ENCODE results near the gene SHC3.

The SHC3 gene

GRCh38 chr9:89183146-89183545, 4.5 kb upstream of the SHC3 start:
- DNase-seq = no peak

DNA sequence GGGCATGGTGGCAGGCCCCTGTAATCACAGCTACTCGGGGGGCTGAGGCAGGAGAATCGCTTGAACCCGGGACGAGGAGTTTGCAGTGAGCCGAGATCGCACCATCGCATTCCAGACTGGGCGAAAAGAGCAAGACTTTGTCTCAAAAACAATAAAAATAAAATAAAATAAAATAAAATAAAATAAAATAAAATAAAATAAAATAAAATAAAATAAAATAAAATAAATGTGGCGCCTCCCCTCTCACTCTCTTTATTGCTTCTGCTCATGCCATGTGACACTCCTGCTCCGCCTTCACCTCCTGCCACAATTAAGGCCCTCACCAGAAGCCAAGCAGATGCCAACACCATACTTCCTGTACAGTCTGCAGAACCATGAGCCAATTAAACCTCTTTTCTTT, 3.8 kb upstream of the SHC3 start:
- DNase-seq = no peak

GRCh38 chr9:89179895-89180734, 1.5 kb upstream of the SHC3 start:
- no peak for DNase-seq

GRCh38 chr9:89179540-89179894, 899 bp upstream of the SHC3 start:
- no peak for DNase-seq

- no peak for DNase-seq
Measured at GRCh38 chr9:89178830-89179539, 367 bp upstream of the SHC3 start.

DNA sequence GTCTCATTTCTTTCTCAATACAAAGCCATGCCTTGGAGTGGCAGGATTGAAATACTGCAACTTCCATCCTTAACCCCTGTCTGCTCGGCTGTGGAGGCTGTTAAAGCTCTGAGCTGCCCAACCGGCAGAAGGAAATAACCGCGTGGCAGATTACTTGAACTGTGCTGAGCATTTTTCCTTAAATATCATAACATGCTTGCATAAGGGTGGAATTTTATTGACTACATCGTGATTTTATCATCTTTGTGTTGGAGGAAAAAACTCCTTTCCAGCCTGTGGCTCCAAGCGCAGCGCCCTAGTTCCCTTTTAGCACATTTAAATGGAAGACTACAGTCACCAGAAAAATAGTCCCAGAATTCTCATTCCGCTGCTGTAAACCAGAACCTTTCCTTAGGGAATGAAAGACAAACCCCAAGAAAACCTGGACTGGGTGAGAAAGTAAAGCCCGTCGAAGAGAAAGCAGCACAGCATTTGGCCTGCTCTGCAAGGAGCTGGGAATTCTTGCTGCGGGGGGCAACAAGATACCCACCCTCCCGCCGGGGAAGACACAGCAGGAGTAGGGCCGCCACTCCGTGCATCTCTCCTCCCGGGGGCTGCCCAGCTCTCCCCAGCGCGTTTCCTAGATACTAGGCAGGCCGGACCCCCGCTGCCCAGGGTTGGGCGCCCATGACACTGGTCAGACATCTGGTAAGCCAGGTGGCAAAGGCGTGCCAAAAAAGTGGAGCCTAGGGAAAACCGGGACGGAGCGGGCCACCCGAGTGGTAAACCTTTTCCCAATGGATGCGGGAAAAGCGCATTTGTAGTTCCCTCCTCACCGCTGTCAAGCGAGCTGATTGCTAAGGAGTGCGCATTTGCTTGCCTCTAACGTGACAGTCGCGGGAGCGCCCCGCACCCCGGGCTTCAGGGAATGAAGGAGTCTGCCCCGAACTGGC, 1.3 kb downstream of the SHC3 start:
- DNase-seq = no peak

- DNase-seq = no peak
Measured at GRCh38 chr9:89175828-89176261, 2.8 kb downstream of the SHC3 start.

GRCh38 chr9:89174291-89174690, 4.3 kb downstream of the SHC3 start:
- DNase-seq = no peak

GRCh38 chr9:89173072-89173471, 5.5 kb downstream of the SHC3 start:
- no peak for DNase-seq

GRCh38 chr9:89172398-89172797, 6.2 kb downstream of the SHC3 start:
- DNase-seq = no peak

DNA sequence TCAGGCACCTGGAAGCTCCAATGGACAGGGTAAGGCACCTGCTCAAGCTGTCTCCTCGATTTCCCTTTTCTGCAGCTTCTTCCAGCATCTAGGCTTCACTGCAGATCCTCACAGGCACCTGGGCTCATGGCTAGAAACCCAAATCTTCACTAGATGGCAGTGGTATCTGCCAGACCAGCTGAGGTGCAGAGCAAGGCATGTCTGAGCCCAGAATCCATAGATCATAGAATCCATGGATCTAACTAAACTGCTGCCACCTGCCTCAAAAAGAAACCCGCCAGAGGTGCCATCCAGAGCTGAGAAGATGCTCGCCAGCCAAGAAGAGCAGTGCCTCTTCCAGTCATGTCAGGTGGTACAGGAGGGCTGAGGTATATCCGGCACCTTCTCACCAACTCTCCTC, 6.9 kb downstream of the SHC3 start:
- DNase-seq = no peak

GRCh38 chr9:89171231-89171630, 7.4 kb downstream of the SHC3 start:
- DNase-seq = no peak

- DNase-seq = no peak
Measured at GRCh38 chr9:89168901-89169813, 9.5 kb downstream of the SHC3 start.

GRCh38 chr9:89167788-89168187, 10.8 kb downstream of the SHC3 start:
- no peak for DNase-seq

- no peak for DNase-seq
Measured at GRCh38 chr9:89166852-89167251, 11.8 kb downstream of the SHC3 start.

GRCh38 chr9:89165880-89166279, 12.7 kb downstream of the SHC3 start:
- no peak for DNase-seq

- DNase-seq = no peak
Measured at GRCh38 chr9:89165341-89165740, 13.3 kb downstream of the SHC3 start.

- no peak for DNase-seq
Measured at GRCh38 chr9:89161221-89161620, 17.4 kb downstream of the SHC3 start.

GRCh38 chr9:89160806-89161205, 17.8 kb downstream of the SHC3 start:
- DNase-seq = no peak

- DNase-seq = no peak
Measured at GRCh38 chr9:89154651-89155336, 23.8 kb downstream of the SHC3 start.

DNA sequence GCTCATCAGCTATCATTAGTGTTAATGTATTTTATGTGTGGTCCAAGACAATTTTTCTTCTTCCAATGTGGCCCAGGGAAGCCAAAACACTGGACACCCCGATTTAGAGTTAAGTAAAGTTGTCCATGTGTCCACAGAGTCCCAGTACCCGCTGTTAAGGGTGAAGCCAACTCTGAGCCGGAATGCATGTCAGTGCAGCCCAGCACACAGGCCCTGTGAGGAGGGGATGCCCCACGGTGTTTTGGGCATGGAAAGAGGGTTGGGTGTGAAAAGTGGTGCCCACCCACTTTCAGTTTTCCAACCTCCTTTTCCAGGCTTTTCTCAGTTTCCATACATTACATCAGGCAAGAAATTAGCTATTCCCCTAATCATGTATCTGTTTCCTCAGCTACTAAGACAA, 24.4 kb downstream of the SHC3 start:
- no peak for DNase-seq

Data from cortex of kidney (tissue), 1 donor.